ENCODE results near the gene GINS3. TPM values are rescaled to one million over a fixed set of nuclear protein-coding genes. Genes with fewer than 3 reads are reported as not detected.

Gene GINS3
- total RNA-seq, 4 donors from 2014 or later: 0.77 to 5.9 (median 5.0) TPM

DNA sequence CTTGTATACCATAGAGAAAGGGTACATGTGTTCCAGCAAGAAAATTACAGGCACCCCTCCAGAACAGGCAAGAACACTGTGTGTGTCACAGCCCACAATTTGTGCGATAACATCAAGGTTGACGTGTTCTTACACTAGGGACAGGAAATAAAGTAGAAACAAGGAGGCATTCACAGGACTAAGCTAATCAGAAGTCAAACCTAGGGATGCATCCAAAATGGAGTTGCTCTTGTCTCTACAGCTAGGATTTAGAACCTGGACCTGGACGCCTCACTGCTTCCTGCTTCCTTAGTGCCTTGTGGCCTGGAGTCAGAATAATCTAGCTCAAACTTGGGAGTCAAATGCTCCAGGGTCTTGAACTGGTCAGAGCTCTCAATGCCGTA lies 41.3 kb downstream of the GINS3 start:
- no peak overlapping the region for H3K4me3 ChIP-seq
- no peaks in the 10 kb centered on the region for H3K9me3 ChIP-seq
- DNase-seq: no peak
- no peaks in the 10 kb centered on the region for H3K27me3 ChIP-seq
- no peaks in the 10 kb centered on the region for H3K4me1 ChIP-seq
- TF ChIP-seq, protein P1, sequence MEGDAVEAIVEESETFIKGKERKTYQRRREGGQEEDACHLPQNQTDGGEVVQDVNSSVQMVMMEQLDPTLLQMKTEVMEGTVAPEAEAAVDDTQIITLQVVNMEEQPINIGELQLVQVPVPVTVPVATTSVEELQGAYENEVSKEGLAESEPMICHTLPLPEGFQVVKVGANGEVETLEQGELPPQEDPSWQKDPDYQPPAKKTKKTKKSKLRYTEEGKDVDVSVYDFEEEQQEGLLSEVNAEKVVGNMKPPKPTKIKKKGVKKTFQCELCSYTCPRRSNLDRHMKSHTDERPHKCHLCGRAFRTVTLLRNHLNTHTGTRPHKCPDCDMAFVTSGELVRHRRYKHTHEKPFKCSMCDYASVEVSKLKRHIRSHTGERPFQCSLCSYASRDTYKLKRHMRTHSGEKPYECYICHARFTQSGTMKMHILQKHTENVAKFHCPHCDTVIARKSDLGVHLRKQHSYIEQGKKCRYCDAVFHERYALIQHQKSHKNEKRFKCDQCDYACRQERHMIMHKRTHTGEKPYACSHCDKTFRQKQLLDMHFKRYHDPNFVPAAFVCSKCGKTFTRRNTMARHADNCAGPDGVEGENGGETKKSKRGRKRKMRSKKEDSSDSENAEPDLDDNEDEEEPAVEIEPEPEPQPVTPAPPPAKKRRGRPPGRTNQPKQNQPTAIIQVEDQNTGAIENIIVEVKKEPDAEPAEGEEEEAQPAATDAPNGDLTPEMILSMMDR (IDR thresholded peaks at IDR 0.05): no peak
- no peak for TF ChIP-seq POLR2A (IDR thresholded peaks at IDR 0.05)
- peak overlapping the region in 1 of 2 donors; percentile 24 for H3K27ac ChIP-seq
- no peaks in the 10 kb centered on the region for H3K36me3 ChIP-seq
- intact Hi-C loops (cut with DNase I; ENCODE audit: low total_unique reads): no loop called here

DNA sequence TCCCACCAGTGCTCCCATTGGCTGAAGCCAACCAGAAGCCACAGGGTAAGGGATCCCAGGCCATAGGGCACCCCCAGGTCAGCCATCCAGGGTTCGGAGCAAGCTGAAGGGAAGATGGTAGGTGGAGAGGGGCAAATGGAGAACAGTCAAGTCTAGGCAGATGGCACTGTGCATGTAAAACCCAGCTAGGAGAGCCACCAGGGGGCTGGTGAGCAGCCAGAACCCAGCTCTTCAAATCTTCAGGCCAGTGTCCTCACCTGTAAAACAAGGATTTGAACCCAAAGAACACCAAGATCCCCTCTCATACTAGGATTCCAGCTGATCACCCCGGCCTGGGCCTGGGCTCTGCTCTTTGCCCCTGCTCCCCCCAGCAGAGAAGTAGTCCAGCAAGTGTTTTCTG lies 43.5 kb downstream of the GINS3 start:
- no peaks in the 10 kb centered on the region for H3K27me3 ChIP-seq
- H3K4me3 ChIP-seq: no peak overlapping the region
- no peak overlapping the region for H3K27ac ChIP-seq
- H3K4me1 ChIP-seq: no peaks in the 10 kb centered on the region
- intact Hi-C loops (cut with DNase I; ENCODE audit: low total_unique reads): no loop called here
- no peak for DNase-seq
- TF ChIP-seq, protein P1 (IDR thresholded peaks at IDR 0.05): no peak
- no peak for TF ChIP-seq POLR2A (IDR thresholded peaks at IDR 0.05)
- no peaks in the 10 kb centered on the region for H3K9me3 ChIP-seq
- H3K36me3 ChIP-seq: no peaks in the 10 kb centered on the region

DNA sequence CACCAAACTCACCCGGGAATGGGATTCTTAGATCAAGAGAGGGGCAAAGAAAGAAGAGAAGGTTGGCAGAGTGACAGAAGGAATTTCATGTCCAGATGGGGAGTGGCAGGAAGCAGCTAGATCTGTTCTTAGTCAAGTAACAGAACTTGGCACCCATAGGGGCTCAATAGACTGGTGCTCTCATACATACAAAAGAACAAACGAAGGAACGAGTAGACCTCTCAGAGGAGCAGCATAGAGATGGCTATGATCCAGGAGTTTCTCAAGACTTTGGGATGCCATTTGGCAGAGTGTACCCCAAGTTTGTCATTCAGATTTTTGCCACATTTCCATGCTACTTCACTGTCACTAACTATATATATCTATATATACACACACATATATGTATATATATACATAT lies 47.9 kb downstream of the GINS3 start:
- Histone ChIP-seq H3K4me3 (no peak overlapping the region), H3K9me3 (no peaks in the 10 kb centered on the region), H3K4me1 (no peaks in the 10 kb centered on the region), H3K36me3 (no peaks in the 10 kb centered on the region), H3K27ac (no peak overlapping the region), H3K27me3 (no peaks in the 10 kb centered on the region)
- intact Hi-C loops (cut with DNase I; ENCODE audit: low total_unique reads): no loop called here
- no peak for DNase-seq
- no peak for TF ChIP-seq POLR2A (IDR thresholded peaks at IDR 0.05)
- TF ChIP-seq, protein P1 (IDR thresholded peaks at IDR 0.05): no peak

DNA sequence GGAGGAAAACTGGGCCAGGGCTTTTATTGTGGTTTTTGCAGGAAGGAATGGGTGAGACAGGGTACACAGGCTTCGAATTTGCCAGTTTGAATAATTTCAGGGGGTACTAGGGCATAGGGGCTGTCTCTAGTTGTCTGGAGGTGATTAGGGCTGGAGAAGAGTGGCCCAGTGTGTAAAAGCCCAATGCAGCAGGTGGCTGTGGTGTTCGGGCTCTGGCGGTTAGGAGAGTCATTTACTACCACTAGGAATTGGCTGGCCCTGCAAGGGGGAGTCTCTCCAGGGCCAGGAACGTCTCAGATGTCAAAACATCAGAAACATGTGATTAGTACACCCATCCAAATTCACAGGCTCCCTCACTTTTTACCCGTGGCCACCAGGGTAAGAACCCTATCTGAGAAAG lies 50.3 kb downstream of the GINS3 start:
- TF ChIP-seq POLR2A (IDR thresholded peaks at IDR 0.05): no peak
- TF ChIP-seq, protein P1 (IDR thresholded peaks at IDR 0.05): no peak
- intact Hi-C loops (cut with DNase I; ENCODE audit: low total_unique reads): no loop called here

DNA sequence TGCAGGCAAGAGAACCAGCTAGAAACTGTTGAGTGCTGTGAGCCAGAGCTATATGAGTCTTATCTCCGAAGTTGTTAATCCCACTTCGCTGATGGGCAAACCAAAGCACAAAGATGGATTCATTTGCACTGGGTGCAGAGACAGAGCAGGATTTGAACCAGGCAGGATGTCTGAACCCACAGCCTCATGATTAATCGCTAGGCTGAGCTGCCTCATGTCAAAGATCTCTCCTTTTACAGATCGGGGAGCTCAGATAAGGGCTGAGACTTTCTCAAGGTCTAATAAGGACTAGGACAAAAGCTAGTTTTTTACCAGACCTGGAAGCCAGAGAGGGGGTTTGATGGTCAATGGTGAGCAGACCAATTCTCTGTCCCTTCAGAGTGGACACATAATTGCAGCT lies 51.5 kb downstream of the GINS3 start:
- no peak for TF ChIP-seq POLR2A (IDR thresholded peaks at IDR 0.05)
- TF ChIP-seq, protein P1 (IDR thresholded peaks at IDR 0.05): no peak
- H3K4me3 ChIP-seq: no peak overlapping the region
- DNase-seq: no peak
- no peak overlapping the region for H3K27ac ChIP-seq
- H3K4me1 ChIP-seq: no peaks in the 10 kb centered on the region
- intact Hi-C loops (cut with DNase I; ENCODE audit: low total_unique reads): no loop called here
- no peaks in the 10 kb centered on the region for H3K27me3 ChIP-seq
- no peaks in the 10 kb centered on the region for H3K36me3 ChIP-seq
- no peaks in the 10 kb centered on the region for H3K9me3 ChIP-seq

More for the DNA sequence above, 50.3 kb downstream of the GINS3 start:
- no peak for DNase-seq
- no peaks in the 10 kb centered on the region for H3K9me3 ChIP-seq
- H3K36me3 ChIP-seq: no peaks in the 10 kb centered on the region
- peak overlapping the region in 1 of 2 donors; percentile 17 for H3K27ac ChIP-seq
- no peaks in the 10 kb centered on the region for H3K4me1 ChIP-seq
- no peak overlapping the region for H3K4me3 ChIP-seq
- H3K27me3 ChIP-seq: no peaks in the 10 kb centered on the region

All from uterus (tissue), 4 donors.